HG02884 (cell line): Measurements from ENCODE around the gene CFAP90.

Experiments used
- ATAC-seq: cut with Tn5 transposase; IDR thresholded peaks from one replicate; pipeline ENCODE4 v1.9.1; 2021; ENCODE audit warnings: mild to moderate bottlenecking, moderate library complexity; ENCODE audit not compliant: unreplicated experiment

CFAP90 gene

GRCh38 chr5:7781899-7782298 lies 69.0 kb downstream of the CFAP90 start:
- ATAC-seq = no peak
